Stimulated activated naive CD4-positive, alpha-beta T cell (primary cell): ENCODE results near the gene EXD2.
"Not testable (repeated sequence)": the region's sequence is repeated elsewhere in the genome, so short reads cannot be mapped to it uniquely, and the experiment has no call there.

Source experiments
- DNase-seq, 6 experiments: peaks; one replicate each; lab custom pipeline; 2025; lab: John Stamatoyannopoulos, UW

Gene EXD2

GRCh38 chr14:69193721-69194120 is 2.4 kb downstream of the EXD2 start:
- peak in 3 of 6 experiments; percentile 4 to 26 (median 18) for DNase-seq

GRCh38 chr14:69199786-69200185 is 8.5 kb downstream of the EXD2 start:
- DNase-seq, result no peak

DNA sequence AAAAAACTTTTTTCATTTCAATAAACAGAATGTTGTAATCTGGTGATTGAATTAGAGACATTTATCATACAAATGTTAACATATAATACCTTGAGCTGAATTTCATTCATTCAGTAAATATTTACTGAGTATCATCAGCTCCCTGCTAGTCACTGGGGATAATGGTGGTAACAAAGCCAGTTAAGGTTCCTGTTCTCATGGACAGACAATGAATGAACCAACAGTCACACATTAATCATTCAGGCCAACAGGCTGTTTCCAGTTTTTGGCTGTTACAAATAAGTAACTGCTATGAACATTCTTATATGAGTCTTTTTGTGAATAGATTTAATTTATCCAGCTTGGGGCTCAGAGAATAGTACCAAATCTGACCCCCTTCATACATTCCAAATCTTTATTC is 13.5 kb downstream of the EXD2 start:
- no peak for DNase-seq

DNA sequence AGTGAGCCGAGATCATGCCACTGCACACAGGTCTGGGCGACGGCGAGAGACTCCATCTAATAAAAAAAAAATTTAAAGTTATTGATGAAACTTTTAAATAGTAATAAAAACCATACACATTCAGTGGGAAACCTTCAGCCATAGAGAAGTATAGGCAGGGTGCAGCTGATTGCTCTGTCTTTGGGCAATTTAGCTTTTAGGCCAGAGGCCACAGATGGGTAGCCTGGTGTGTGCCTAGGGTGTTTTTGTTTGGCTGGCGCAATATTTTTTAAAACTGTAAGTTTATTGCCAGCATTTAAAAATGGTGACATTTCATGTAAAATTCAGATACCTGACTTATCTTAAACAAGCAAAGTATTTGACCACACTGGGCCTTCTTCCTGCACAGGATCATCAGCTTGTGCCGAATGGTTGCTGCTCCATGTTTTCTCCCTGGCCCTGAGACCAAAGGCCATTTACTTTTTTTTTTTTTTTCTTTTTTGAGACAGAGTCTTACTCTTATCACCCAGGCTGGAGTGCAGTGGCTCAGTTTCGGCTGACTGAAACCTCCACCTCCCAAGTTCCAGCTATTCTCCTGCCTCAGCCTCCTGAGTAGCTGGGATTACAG is 16.2 kb downstream of the EXD2 start:
- no peak for DNase-seq

- no peak for DNase-seq
These were observed 17.4 kb downstream of the EXD2 start for GRCh38 chr14:69208666-69209065.

GRCh38 chr14:69214393-69214792 is 23.1 kb downstream of the EXD2 start:
- DNase-seq, result no peak

DNA sequence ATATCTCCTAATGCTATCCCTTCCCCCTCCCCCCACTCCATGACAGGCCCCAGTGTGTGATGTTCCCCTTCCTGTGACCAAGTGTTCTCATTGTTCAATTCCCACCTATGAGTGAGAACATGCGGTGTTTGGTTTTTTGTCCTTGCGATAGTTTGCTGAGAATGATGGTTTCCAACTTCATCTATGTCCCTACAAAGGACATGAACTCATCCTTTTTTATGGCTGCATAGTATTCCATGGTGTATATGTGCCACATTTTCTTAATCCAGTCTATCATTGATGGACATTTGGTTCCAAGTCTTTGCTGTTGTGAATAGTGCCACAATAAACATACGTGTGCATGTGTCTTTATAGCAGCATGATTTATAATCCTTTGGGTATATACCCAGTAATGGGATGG is 26.4 kb downstream of the EXD2 start:
- DNase-seq, result not testable (repeated sequence)

GRCh38 chr14:69224946-69225345 is 33.6 kb downstream of the EXD2 start:
- no peak for DNase-seq

DNA sequence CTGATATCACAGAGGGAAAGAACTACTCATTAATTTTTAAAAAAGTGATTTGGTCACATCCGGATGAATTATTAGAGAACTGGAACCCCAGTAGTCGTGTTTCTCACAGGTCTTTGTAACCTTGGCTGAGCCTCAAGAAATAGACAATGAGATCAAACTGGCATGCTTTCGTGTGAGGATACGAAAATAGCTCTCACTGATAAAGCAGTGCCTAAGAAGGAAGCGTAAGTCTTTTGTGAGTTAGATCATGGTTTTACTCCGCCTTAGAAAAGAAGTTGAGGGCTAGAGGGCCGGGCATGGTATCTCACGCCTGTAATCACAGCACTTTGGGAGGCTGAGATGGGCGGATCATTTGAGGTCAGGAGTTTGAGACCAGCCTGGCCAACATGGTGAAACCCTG is 34.9 kb downstream of the EXD2 start:
- no peak for DNase-seq

GRCh38 chr14:69226736-69227135 is 35.4 kb downstream of the EXD2 start:
- no peak for DNase-seq

- no peak for DNase-seq
These were observed 40.2 kb downstream of the EXD2 start for GRCh38 chr14:69231486-69231885.

GRCh38 chr14:69232388-69232787 is 41.1 kb downstream of the EXD2 start:
- DNase-seq, result no peak

- DNase-seq, result no peak
These were observed 42.8 kb downstream of the EXD2 start for GRCh38 chr14:69234106-69234505.

GRCh38 chr14:69235708-69236107 is 44.4 kb downstream of the EXD2 start:
- no peak for DNase-seq

DNA sequence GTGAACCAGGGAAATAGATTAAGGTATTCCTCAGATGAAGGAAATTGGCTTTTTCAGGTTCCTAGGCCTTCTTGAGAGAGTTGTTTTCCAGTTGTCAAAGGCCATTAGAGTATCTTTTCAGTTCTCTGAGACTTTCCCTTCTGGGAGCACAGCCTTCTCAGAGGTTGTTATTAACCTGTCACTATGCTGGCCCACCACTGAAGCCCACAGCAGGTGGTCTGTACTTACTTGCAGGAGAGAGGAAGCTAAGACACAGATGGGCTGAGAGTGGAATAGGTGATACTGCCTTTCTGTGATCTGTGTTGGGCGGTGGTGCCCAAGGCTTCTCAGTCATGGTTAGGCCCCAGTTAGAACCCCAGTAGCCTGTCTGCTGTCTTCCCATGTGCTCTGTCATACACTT is 45.8 kb downstream of the EXD2 start:
- DNase-seq, result no peak

DNA sequence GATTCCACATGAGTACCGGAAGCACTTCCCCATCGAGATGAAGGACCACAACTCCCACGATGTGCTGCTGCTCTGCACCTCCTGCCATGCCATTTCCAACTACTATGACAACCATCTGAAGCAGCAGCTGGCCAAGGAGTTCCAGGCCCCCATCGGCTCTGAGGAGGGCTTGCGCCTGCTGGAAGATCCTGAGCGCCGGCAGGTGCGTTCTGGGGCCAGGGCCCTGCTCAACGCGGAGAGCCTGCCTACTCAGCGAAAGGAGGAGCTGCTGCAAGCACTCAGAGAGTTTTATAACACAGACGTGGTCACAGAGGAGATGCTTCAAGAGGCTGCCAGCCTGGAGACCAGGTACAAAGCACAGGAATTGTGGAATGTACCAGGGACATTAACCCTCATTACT is 46.3 kb downstream of the EXD2 start:
- DNase-seq, result no peak

DNA sequence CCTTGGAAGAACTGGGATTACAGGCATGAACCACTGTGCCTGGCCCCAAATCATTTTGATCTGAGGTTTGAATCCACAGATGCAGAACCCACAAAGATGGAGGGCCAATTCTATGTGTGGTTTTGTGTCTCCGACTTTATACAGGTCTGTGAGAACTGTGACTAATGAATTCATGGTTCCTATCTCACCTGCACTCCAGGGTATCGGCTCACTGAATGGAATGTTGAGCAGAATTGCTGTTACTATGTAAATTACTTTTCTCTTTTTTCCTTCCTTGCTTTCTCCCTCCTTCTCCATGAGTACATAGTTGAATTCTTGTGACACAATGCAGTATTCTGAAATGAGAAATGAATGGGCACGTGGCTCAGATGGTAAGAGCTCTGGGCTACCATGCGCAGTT is 47.6 kb downstream of the EXD2 start:
- DNase-seq, result no peak

GRCh38 chr14:69240527-69241173 is 49.4 kb downstream of the EXD2 start:
- DNase-seq, result no peak

DNA sequence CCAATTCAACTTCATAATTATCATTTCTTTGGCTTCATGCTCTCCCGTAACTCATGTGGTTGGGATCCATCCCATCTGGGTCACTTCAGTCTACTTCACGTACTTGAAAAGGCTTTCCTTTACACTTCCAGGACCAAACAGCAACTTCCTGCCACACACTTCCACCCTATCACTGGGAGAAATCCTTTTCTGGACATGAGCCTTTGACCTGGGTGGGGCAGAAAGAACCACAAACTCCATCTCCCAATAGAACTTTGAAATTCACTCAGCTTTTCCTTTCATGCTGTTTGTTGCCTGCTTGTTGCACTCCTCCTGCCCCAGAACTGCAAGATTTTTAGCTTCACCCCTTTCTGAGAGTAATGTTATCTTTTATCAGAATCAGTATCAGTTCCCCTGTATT is 50.3 kb downstream of the EXD2 start:
- DNase-seq, result no peak

DNA sequence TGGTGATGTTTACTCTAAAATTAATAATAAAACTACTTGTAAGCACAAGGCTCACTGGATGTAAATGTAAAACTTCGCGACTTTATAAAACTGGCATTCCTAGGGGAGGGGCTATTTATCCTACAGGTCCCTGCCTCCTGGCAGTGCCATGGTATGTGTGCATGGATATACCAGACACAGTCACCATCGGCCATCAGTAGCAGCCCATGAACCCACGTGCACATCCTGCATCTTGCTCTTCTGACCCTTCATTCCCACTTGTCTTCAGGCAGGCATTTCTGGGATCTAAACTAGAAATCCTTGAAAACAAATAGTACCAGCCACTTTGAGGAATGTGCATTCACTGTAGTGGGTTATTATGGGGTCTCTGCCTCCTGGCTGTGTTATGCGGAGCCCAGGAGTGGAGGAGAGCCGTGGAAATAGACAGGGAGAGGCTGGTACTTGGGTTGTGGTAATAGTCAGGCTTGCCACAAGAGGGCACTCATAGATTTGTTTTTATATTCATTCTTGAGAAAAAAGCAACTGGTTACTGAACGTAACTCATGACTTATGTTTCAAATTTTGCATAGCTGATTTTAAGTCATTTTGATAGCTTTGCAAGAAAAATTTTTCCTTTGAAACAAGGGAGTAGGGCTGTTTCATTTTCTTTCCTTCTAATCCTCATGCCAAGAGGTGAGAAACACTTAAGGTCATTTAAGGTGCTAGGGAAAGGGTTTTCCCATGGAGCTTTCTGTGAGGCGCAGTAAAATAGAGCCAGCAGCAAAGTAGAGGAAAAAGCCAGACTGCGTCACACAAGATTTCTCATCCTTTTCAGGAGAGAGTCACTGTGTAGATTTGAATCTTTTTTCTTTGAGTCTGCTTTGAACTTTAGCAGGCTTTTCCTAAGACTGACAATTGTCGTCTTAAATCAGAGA is 51.3 kb downstream of the EXD2 start:
- peak in 5 of 6 experiments; percentile 9 to 58 (median 29) for DNase-seq

DNA sequence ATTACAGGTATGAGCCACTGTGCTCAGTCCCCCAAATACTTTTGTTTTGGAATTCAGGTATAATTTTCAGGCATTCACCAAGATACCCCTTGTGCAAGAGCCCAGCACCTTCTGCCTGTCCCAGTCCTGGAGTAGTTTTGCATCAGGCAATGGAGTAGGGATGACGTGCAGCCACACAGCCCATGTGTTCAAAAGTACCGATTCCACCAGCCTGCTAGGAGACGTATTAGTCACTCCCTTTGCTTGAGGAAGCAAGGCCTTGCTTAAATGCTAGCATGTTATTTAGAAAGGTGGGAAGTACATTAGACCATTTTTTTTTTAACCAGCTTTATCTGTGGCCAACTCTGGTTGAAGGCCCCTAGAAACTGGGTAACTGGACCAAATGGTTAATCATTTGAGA is 53.6 kb downstream of the EXD2 start:
- no peak for DNase-seq

GRCh38 chr14:69246331-69246730 is 55.0 kb downstream of the EXD2 start:
- DNase-seq, result no peak
